Neural crest cell (in vitro differentiated cells): ENCODE data around the gene SENP8. TPM values are rescaled to one million over a fixed set of nuclear protein-coding genes. Genes with fewer than 3 reads are reported as not detected.
"Not testable (repeated sequence)": the region's sequence is repeated elsewhere in the genome, so short reads cannot be mapped to it uniquely, and the experiment has no call there.

Experiments used
- DNase-seq: peaks from one replicate; pipeline ENCODE4 v3.0.0; 2021; ENCODE audit warnings: low read depth, mixed read lengths, low spot score
- H3K27ac Mint-ChIP-seq: one replicate; pipeline ENCODE4 v1.8.0; 2021; ENCODE audit warnings: mild to moderate bottlenecking, mixed read lengths; ENCODE audit not compliant: unreplicated experiment
- H3K27me3 Mint-ChIP-seq: 2 replicates; pipeline ENCODE4 v1.8.0; 2021; ENCODE audit warnings: low read depth, mild to moderate bottlenecking, mixed read lengths
- H3K36me3 Mint-ChIP-seq: 2 replicates; pipeline ENCODE4 v1.8.0; 2021; ENCODE audit warnings: low read depth, mild to moderate bottlenecking, mixed read lengths
- H3K4me1 Mint-ChIP-seq: 2 replicates; pipeline ENCODE4 v1.8.0; 2021; ENCODE audit warnings: mixed read lengths
- H3K4me3 Mint-ChIP-seq: one replicate; pipeline ENCODE4 v1.8.0; 2021; ENCODE audit warnings: mild to moderate bottlenecking, mixed read lengths
- H3K9me3 Mint-ChIP-seq: 2 replicates; pipeline ENCODE4 v1.8.0; 2021; ENCODE audit warnings: mixed read lengths
- CTCF ChIP-seq: fragments of 200-600 bp; sonication (generic); conservative IDR thresholded peaks from 2 replicates; pipeline ENCODE4 v1.5.0; 2021; ENCODE audit warnings: antibody characterized with exemption, mild to moderate bottlenecking
- total RNA-seq: library from RNA; stranded (reverse); gene quantifications from 2 replicates; pipeline ENCODE4 v1.2.1, GENCODE V29; 2021

The SENP8 gene
- total RNA-seq, 1 donor from 2014 or later = 4.3 TPM

GRCh38 chr15:72092006-72092405, 26.2 kb upstream of the SENP8 start:
- TF ChIP-seq CTCF = no peak
- Mint-ChIP-seq H3K4me3 (no peak overlapping the region), H3K27ac (no peak overlapping the region), H3K36me3 (no peaks in the 10 kb centered on the region), H3K4me1 (no peaks in the 10 kb centered on the region), H3K27me3 (no peaks in the 10 kb centered on the region), H3K9me3 (no peaks in the 10 kb centered on the region)
- no peak for DNase-seq

GRCh38 chr15:72092691-72093090, 25.5 kb upstream of the SENP8 start:
- Mint-ChIP-seq H3K9me3 (no peaks in the 10 kb centered on the region), H3K36me3 (no peaks in the 10 kb centered on the region), H3K27ac (no peak overlapping the region), H3K27me3 (no peaks in the 10 kb centered on the region), H3K4me1 (no peaks in the 10 kb centered on the region), H3K4me3 (no peak overlapping the region)
- no peak for DNase-seq
- TF ChIP-seq CTCF = no peak

- no peak for DNase-seq
- H3K4me1 Mint-ChIP-seq = peaks cover 4% of the 10 kb centered on the region
- no peak for TF ChIP-seq CTCF
- H3K4me3 Mint-ChIP-seq = no peak overlapping the region
- peaks cover 4% of the 10 kb centered on the region for H3K36me3 Mint-ChIP-seq
- H3K9me3 Mint-ChIP-seq = no peaks in the 10 kb centered on the region
- no peak overlapping the region for H3K27ac Mint-ChIP-seq
- no peaks in the 10 kb centered on the region for H3K27me3 Mint-ChIP-seq
Observed at GRCh38 chr15:72096796-72097195, 21.4 kb upstream of the SENP8 start.

- H3K4me3 Mint-ChIP-seq = no peak overlapping the region
- H3K9me3 Mint-ChIP-seq = no peaks in the 10 kb centered on the region
- H3K27me3 Mint-ChIP-seq = no peaks in the 10 kb centered on the region
- H3K36me3 Mint-ChIP-seq = peaks cover 4% of the 10 kb centered on the region
- H3K4me1 Mint-ChIP-seq = peaks cover 8% of the 10 kb centered on the region
- no peak for TF ChIP-seq CTCF
- no peak for DNase-seq
- no peak overlapping the region for H3K27ac Mint-ChIP-seq
Observed at GRCh38 chr15:72098040-72098439, 20.2 kb upstream of the SENP8 start.

GRCh38 chr15:72099155-72099554, 19.0 kb upstream of the SENP8 start:
- peaks cover 8% of the 10 kb centered on the region for H3K4me1 Mint-ChIP-seq
- TF ChIP-seq CTCF = no peak
- H3K9me3 Mint-ChIP-seq = no peaks in the 10 kb centered on the region
- DNase-seq = no peak
- no peak overlapping the region for H3K4me3 Mint-ChIP-seq
- H3K36me3 Mint-ChIP-seq = peaks cover 4% of the 10 kb centered on the region
- no peak overlapping the region for H3K27ac Mint-ChIP-seq
- no peaks in the 10 kb centered on the region for H3K27me3 Mint-ChIP-seq

GRCh38 chr15:72100551-72100950, 17.7 kb upstream of the SENP8 start:
- not testable (repeated sequence) for H3K4me1 Mint-ChIP-seq, DNase-seq, H3K9me3 Mint-ChIP-seq, H3K36me3 Mint-ChIP-seq, H3K4me3 Mint-ChIP-seq, H3K27me3 Mint-ChIP-seq, H3K27ac Mint-ChIP-seq
